ENCODE results near the gene JAKMIP1. TPM values are rescaled to one million over a fixed set of nuclear protein-coding genes. Genes with fewer than 3 reads are reported as not detected.

JAKMIP1 gene
- total and polyA plus RNA-seq, 2 donors (not counting 1 experiment from before 2014, with no cell fraction given) = 0.49 to 1.0 TPM

DNA sequence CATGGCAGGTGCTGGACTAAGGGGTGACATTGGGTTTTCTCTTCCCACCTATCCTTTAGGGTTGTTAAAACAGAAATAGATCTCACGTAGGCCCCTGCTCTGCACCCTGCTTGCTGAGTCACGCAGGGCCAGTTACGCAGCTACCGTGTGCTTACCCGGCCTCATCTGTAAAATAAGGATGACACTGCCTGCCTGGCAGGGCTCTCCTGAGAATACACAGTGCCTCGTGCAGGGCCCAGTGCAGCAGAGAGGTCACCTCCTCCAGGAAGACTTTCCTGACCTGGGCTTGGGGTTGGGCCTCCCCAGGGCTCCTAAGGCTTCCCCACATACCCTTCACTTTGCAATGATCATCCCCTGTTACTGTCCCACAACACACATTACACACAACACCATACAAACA is 33.6 kb upstream of the JAKMIP1 start:
- no peak for DNase-seq

DNA sequence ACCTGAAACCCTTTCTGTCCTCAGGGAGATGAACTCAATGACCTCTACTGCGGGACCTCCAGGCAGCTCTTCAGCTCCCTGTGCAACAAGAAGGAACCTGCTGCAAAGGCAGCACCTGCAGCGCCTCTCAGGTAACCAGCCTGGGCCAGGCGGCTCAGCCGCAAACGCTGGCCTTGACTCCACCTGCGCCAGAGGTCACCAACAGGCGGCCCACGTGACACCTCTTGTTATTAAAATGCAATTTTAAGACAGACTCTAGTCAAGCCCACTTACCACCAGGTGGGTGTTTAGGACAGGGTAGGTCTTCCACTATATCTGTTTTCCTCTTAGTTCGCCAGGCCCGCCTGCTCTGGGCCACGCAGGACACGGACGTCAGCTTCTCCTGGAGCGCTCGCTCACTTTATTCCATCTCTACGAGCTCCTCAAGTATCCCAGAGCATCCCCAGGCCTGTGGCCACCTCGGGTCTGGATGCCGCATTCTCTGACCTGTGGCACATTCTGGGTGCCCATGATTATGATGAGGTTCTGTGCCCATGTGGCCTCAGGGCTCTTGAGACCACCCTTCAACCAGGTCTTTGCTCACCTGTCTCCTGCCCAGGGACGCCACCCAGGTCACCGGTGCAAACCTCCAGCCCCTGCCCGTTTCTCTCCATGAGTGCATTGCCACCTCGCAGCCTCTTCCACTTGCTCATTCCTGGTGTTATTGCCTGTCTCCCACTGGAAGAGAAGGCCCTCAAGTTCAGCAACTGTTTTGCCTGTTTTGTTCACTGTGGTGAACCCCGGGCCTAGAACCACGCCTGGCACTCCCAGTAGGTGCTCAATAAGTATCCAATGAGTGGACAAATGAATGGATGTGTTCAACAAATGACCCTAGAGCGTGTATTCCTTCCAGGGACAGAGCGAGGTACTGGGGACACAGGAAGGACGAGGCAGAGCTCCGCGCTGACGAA is 32.8 kb upstream of the JAKMIP1 start:
- Histone ChIP-seq H3K4me2 (replicated peaks; ENCODE audit: low read depth, low read length, poor library complexity, severe bottlenecking) (no peak overlapping the region), H3K4me3 (ENCODE audit: control extremely low read depth in 1 of 5, extremely low read depth in 1 of 5, insufficient read depth in 1 of 5, low read depth in 2 of 5, low read length in 4 of 5) (no peak overlapping the region), H3K4me1 (ENCODE audit: control insufficient read depth in 2 of 2, insufficient read depth in 2 of 2, low read length in 2 of 2) (no peaks in the 10 kb centered on the region), H3K36me3 (replicated peaks in 1 of 2; ENCODE audit: control extremely low read depth in 1 of 2, control insufficient read depth in 1 of 2, extremely low read depth in 1 of 2, insufficient read depth in 2 of 2, low read length in 1 of 2) (no peaks in the 10 kb centered on the region), H3K27me3 (replicated peaks in 1 of 4; ENCODE audit: control extremely low read depth in 1 of 4, control insufficient read depth in 3 of 4, insufficient read depth in 4 of 4, low read length in 3 of 4) (no peaks in the 10 kb centered on the region), H4K20me1 (ENCODE audit: control insufficient read depth, insufficient read depth, low read length, poor library complexity, severe bottlenecking) (no peaks in the 10 kb centered on the region), H3K9me3 (ENCODE audit: control extremely low read depth in 1 of 3, control insufficient read depth in 2 of 3, insufficient read depth in 1 of 3, low read length in 2 of 3) (peaks cover 0 to 3% (median 0%) of the 10 kb centered on the region in 3 donors), H3K27ac (ENCODE audit: low read length in 2 of 2) (no peak overlapping the region), H2AFZ (ENCODE audit: insufficient read depth, low read depth, low read length, poor library complexity, severe bottlenecking) (no peak overlapping the region), H3K79me2 (ENCODE audit: control insufficient read depth, insufficient read depth, low read length) (no peaks in the 10 kb centered on the region), H3K9ac (ENCODE audit: low read length) (no peak overlapping the region)
- DNase-seq (no peak), ATAC-seq (ENCODE audit: low read depth) (no peak)
- no peaks in the 10 kb centered on the region for H3K9me3 Mint-ChIP-seq (ENCODE audit: insufficient read depth)
- TF ChIP-seq, protein P1, sequence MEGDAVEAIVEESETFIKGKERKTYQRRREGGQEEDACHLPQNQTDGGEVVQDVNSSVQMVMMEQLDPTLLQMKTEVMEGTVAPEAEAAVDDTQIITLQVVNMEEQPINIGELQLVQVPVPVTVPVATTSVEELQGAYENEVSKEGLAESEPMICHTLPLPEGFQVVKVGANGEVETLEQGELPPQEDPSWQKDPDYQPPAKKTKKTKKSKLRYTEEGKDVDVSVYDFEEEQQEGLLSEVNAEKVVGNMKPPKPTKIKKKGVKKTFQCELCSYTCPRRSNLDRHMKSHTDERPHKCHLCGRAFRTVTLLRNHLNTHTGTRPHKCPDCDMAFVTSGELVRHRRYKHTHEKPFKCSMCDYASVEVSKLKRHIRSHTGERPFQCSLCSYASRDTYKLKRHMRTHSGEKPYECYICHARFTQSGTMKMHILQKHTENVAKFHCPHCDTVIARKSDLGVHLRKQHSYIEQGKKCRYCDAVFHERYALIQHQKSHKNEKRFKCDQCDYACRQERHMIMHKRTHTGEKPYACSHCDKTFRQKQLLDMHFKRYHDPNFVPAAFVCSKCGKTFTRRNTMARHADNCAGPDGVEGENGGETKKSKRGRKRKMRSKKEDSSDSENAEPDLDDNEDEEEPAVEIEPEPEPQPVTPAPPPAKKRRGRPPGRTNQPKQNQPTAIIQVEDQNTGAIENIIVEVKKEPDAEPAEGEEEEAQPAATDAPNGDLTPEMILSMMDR (IDR thresholded peaks at IDR 0.05) = no peak
- TF ChIP-seq EZH2 (IDR thresholded peaks at IDR 0.05; ENCODE audit: borderline replicate concordance, insufficient read depth, low read depth, low read length, poor library complexity, severe bottlenecking) = no peak
- CTCF ChIA-PET = no interaction called here
- intact Hi-C loops (cut with micrococcal nuclease) = no loop called here
- no peaks in the 10 kb centered on the region for H3K4me1 Mint-ChIP-seq
- H3K27ac Mint-ChIP-seq = no peak overlapping the region
- 93% methylated on average over 21 of the region's 30 CpGs for WGBS (ENCODE audit: insufficient coverage)
- POLR2A ChIA-PET = no interaction called here
- H3K4me3 Mint-ChIP-seq = no peak overlapping the region
- H3K27me3 Mint-ChIP-seq = no peaks in the 10 kb centered on the region

More for the DNA sequence above, 33.6 kb upstream of the JAKMIP1 start:
- no peak overlapping the region for H3K4me3 Mint-ChIP-seq
- intact Hi-C loops (cut with micrococcal nuclease) = no loop called here
- H3K27me3 Mint-ChIP-seq = no peaks in the 10 kb centered on the region
- ATAC-seq (ENCODE audit: low read depth) = no peak
- Histone ChIP-seq H4K20me1 (ENCODE audit: control insufficient read depth, insufficient read depth, low read length, poor library complexity, severe bottlenecking) (no peaks in the 10 kb centered on the region), H2AFZ (ENCODE audit: insufficient read depth, low read depth, low read length, poor library complexity, severe bottlenecking) (no peak overlapping the region), H3K4me1 (ENCODE audit: control insufficient read depth in 2 of 2, insufficient read depth in 2 of 2, low read length in 2 of 2) (no peaks in the 10 kb centered on the region), H3K36me3 (replicated peaks in 1 of 2; ENCODE audit: control extremely low read depth in 1 of 2, control insufficient read depth in 1 of 2, extremely low read depth in 1 of 2, insufficient read depth in 2 of 2, low read length in 1 of 2) (no peaks in the 10 kb centered on the region), H3K4me2 (replicated peaks; ENCODE audit: low read depth, low read length, poor library complexity, severe bottlenecking) (no peak overlapping the region), H3K9ac (ENCODE audit: low read length) (no peak overlapping the region), H3K9me3 (ENCODE audit: control extremely low read depth in 1 of 3, control insufficient read depth in 2 of 3, insufficient read depth in 1 of 3, low read length in 2 of 3) (peaks cover 0 to 3% (median 0%) of the 10 kb centered on the region in 3 donors), H3K27ac (ENCODE audit: low read length in 2 of 2) (no peak overlapping the region), H3K4me3 (ENCODE audit: control extremely low read depth in 1 of 5, extremely low read depth in 1 of 5, insufficient read depth in 1 of 5, low read depth in 2 of 5, low read length in 4 of 5) (no peak overlapping the region), H3K27me3 (replicated peaks in 1 of 4; ENCODE audit: control extremely low read depth in 1 of 4, control insufficient read depth in 3 of 4, insufficient read depth in 4 of 4, low read length in 3 of 4) (no peaks in the 10 kb centered on the region), H3K79me2 (ENCODE audit: control insufficient read depth, insufficient read depth, low read length) (no peaks in the 10 kb centered on the region)
- H3K9me3 Mint-ChIP-seq (ENCODE audit: insufficient read depth) = no peaks in the 10 kb centered on the region
- 76% methylated on average over 6 of the region's 6 CpGs for WGBS (ENCODE audit: insufficient coverage)
- CTCF ChIA-PET = no interaction called here
- TF ChIP-seq, protein P1 (IDR thresholded peaks at IDR 0.05) = no peak
- TF ChIP-seq EZH2 (IDR thresholded peaks at IDR 0.05; ENCODE audit: borderline replicate concordance, insufficient read depth, low read depth, low read length, poor library complexity, severe bottlenecking) = no peak
- no peaks in the 10 kb centered on the region for H3K4me1 Mint-ChIP-seq
- no peak overlapping the region for H3K27ac Mint-ChIP-seq
- POLR2A ChIA-PET = no interaction called here
